Thyroid gland (tissue), 4 donors: ENCODE data around the gene PGP.

Source experiments
- CTCF ChIP-seq, 6 experiments: fragments of 200-600 bp in 3 of 6; fragments of 450-650 bp in 3 of 6; sonication (generic) in 3 of 6; IDR thresholded peaks; one replicate each; pipeline ENCODE4 v1.5.1; 2016 to 2019; ENCODE audit warnings: antibody characterized with exemption in 6 of 6, mild to moderate bottlenecking in 2 of 6, inconsistent platforms in 1 of 6, moderate library complexity in 1 of 6
- POLR2A ChIP-seq, 2 donors: fragments of 450-650 bp; IDR thresholded peaks; one replicate each; pipeline ENCODE4 v1.6.1; 2017; ENCODE audit warnings: antibody characterized with exemption in 2 of 2, mild to moderate bottlenecking in 2 of 2, moderate library complexity in 1 of 2

GRCh38 chr16:2170587-2171435 is 43.8 kb downstream of the PGP start:
- TF ChIP-seq CTCF (IDR thresholded peaks at IDR 0.05) (no peak), POLR2A (IDR thresholded peaks at IDR 0.05) (no peak)
